DND-41 (cell line): ENCODE data around the gene TMEM14A.

ENCODE experiments used
- EZH2 ChIP-seq: IDR thresholded peaks from 3 replicates; pipeline ENCODE4 v1.6.1; 2012; ENCODE audit warnings: borderline replicate concordance, low read depth, mild to moderate bottlenecking, moderate library complexity, low read length, inconsistent platforms; ENCODE audit not compliant: severe bottlenecking
- TF ChIP-seq, protein P1 (sequence below): IDR thresholded peaks from 2 replicates; pipeline ENCODE4 v1.5.1; 2012; ENCODE audit warnings: borderline replicate concordance, low read length, moderate library complexity, mild to moderate bottlenecking; ENCODE audit not compliant: poor library complexity, severe bottlenecking; ENCODE audit errors: extremely low read depth

DNA sequence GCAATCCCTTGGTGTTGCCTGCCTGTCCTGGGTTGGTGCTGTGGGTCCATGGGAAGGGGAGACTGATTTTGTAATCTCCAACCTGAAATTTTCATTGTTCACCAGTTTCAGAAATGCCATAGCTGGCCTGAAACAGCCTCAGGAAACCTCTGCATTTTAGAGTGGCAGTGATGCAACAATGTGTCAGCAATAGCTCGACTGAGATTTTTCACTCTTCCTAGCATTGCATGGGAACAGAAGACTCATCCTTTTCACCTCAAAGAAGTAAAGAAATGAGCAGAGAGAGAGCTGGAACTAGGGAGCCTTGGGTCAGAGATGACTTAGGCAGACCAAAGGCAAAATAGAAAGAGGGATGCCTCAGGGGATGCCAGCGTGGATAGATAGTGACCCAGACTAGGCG lies 23.7 kb upstream of the TMEM14A start:
- TF ChIP-seq, protein P1, sequence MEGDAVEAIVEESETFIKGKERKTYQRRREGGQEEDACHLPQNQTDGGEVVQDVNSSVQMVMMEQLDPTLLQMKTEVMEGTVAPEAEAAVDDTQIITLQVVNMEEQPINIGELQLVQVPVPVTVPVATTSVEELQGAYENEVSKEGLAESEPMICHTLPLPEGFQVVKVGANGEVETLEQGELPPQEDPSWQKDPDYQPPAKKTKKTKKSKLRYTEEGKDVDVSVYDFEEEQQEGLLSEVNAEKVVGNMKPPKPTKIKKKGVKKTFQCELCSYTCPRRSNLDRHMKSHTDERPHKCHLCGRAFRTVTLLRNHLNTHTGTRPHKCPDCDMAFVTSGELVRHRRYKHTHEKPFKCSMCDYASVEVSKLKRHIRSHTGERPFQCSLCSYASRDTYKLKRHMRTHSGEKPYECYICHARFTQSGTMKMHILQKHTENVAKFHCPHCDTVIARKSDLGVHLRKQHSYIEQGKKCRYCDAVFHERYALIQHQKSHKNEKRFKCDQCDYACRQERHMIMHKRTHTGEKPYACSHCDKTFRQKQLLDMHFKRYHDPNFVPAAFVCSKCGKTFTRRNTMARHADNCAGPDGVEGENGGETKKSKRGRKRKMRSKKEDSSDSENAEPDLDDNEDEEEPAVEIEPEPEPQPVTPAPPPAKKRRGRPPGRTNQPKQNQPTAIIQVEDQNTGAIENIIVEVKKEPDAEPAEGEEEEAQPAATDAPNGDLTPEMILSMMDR: no peak
- no peak for TF ChIP-seq EZH2
